Measurements from ENCODE around the gene HIVEP1.

HIVEP1 gene

DNA sequence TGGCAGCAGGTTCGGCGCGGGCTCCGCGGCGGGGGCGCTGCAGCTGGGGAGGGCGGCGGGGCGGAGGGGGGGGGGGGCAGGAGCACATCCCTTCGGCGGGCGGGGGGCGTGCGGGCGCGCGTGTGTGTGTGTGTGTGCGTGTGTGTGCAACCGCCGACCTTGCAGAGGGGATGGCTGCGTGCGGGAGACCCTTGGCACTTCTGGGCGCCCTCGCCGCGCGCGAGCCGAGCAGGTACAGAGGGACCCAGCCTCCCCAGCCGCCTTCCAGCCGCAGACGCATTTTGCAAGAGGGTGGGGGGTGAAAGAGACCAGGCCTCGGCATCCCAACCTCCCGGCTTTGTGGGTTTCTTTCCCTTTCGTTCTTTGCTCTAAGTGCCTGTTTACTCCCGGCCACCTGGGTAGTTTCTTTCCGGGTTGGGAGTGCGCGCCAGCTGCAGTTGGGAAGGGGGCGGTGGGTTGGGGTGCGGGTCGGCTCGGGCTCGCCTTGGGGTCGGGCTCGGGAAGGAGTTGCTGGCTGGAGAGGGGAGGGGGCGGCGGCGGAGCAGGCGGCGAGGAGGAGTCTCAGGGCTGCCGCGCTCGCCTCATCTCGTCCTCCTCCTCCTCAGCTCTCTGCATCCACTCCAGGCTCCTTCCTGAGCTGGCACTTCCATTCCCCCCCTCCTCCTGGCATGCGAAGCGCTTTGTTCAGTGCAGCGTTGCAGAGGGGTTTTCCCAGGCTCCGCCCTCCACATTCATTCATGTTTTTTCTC is 620 bp downstream of the HIVEP1 start:
- DNase-seq (ENCODE audit: low spot score) = peak; percentile 55
- TF ChIP-seq, protein P1, sequence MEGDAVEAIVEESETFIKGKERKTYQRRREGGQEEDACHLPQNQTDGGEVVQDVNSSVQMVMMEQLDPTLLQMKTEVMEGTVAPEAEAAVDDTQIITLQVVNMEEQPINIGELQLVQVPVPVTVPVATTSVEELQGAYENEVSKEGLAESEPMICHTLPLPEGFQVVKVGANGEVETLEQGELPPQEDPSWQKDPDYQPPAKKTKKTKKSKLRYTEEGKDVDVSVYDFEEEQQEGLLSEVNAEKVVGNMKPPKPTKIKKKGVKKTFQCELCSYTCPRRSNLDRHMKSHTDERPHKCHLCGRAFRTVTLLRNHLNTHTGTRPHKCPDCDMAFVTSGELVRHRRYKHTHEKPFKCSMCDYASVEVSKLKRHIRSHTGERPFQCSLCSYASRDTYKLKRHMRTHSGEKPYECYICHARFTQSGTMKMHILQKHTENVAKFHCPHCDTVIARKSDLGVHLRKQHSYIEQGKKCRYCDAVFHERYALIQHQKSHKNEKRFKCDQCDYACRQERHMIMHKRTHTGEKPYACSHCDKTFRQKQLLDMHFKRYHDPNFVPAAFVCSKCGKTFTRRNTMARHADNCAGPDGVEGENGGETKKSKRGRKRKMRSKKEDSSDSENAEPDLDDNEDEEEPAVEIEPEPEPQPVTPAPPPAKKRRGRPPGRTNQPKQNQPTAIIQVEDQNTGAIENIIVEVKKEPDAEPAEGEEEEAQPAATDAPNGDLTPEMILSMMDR (IDR thresholded peaks at IDR 0.05; ENCODE audit: extremely low read depth, insufficient read depth, missing control alignments) = no peak
- in situ Hi-C loops (cut with MboI; ENCODE audit: low pct_unique_long_range_greater_than_20kb, low sequenced_read_pairs, unreplicated experiment) = no loop called here

DNA sequence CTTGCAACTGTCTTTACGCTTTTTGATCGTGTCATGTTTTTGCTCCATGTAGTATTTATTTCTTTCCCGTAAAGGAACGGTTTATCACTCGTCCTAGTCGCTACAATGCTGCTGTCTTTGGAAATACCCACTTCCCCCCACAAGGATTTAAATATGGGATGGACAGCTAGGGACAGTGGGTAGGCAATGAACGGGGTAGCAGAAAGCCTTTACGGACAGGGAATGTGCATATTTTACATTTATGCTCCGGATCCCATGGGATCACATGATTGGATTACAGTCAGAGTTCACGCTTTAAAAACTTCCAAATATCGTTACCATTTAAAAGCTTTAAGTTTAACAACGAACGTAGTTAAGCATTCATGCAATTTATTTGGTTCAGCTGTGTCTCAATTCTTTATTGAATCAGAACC is 1.2 kb downstream of the HIVEP1 start:
- DNase-seq (ENCODE audit: low spot score) = no peak
- in situ Hi-C loops (cut with MboI; ENCODE audit: low pct_unique_long_range_greater_than_20kb, low sequenced_read_pairs, unreplicated experiment) = no loop called here
- TF ChIP-seq, protein P1 (IDR thresholded peaks at IDR 0.05; ENCODE audit: extremely low read depth, insufficient read depth, missing control alignments) = no peak

DNA sequence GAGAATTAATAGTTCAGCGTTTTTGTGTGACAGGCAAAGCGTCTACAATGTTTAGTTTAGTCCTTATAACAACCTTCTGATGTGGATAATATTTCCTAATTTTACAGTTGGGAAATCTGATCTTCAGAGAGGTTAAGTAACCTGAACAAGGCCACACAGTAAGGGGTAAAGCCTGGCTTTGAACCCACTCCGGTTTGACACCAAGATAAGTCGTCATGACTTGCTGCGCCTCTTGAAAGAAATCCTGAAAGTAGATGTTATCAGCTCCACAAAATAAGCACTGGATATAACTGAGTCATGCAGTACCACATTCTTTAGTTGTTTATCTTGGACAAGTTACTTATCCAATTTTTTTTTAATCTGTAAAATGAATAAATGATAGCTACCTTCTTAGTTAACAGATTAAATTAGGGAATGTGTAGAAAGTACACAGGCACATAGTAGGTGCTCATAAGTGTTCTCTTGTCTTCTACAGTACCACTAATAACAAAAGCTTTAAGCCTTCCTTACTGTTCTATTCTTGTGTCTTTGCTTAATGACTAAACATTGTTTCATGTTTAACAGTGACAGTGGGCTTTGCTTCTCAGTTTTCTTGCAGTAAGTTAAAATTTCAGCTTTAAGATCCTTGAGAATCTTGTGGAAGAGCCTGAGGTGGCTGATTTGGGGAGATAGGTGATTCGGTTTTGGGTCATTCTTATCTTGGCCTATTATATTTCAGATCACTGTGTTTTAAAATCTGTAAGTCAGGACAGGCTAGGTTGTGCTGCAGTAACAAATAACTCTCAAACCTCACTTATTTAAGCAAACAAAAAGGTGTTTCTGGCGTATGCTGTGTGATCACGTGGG is 2.1 kb downstream of the HIVEP1 start:
- TF ChIP-seq, protein P1 (IDR thresholded peaks at IDR 0.05; ENCODE audit: extremely low read depth, insufficient read depth, missing control alignments) = no peak
- in situ Hi-C loops (cut with MboI; ENCODE audit: low pct_unique_long_range_greater_than_20kb, low sequenced_read_pairs, unreplicated experiment) = no loop called here
- DNase-seq (ENCODE audit: low spot score) = no peak

DNA sequence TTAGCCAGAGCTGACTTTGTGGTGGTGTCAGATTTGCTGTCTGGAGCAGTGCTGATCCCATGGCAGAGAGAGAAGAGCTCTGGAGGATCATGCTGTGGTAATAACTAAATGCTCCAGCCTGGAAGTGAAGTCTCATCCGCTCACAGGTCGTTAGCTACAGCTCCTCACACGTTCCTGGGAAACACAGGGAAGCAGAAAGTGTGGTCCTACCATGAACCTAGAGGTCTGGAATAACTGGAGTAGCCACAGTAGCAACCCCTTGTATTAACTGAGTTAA is 2.7 kb downstream of the HIVEP1 start:
- TF ChIP-seq, protein P1 (IDR thresholded peaks at IDR 0.05; ENCODE audit: extremely low read depth, insufficient read depth, missing control alignments) = no peak
- DNase-seq (ENCODE audit: low spot score) = no peak
- in situ Hi-C loops (cut with MboI; ENCODE audit: low pct_unique_long_range_greater_than_20kb, low sequenced_read_pairs, unreplicated experiment) = no loop called here

DNA sequence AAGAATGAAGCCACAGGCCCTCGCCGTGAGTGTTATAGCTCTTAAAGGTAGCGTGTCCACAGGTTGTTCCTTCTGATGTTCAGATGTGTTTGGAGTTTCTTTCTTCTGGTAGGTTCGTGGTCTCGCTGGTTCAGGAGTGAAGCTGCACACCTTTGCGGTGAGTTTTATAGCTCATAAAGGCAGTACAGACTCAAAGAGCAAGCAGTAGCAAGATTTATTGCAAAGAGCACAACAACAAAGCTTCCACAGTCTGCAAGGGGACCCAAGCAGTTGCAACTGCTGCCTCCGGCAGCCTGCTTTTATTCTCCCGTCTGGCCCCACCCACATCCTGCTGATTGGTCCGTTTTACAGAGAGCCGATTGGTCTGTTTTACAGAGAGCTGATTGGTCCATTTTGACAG is 5.2 kb downstream of the HIVEP1 start:
- TF ChIP-seq, protein P1 (IDR thresholded peaks at IDR 0.05; ENCODE audit: extremely low read depth, insufficient read depth, missing control alignments) = no peak
- DNase-seq (ENCODE audit: low spot score) = no peak
- in situ Hi-C loops (cut with MboI; ENCODE audit: low pct_unique_long_range_greater_than_20kb, low sequenced_read_pairs, unreplicated experiment) = no loop called here

DNA sequence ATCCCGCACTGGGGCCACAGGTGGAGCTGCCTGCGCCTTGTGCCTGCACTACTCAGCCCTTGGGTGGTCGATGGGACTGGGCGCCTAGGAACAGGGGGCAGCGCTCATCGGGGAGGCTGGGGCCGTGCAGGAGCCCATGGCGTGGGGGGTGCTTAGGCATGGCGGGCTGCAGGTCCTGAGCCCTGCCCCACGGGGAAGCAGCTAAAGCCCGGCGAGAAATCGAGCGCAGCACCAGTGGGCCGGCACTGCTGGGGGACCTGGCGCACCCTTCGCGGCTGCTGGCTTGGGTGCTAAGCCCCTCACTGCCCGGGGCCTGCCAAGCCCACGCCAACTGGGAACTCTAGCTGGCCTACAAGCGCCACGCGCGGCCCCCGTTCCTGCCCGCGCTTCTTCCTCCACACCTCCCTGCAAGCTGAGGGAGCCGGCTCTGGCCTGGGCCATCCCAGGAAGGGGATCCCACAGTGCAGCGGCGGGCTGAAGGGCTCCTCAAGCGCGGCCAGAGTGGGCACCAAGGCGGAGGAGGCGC is 5.8 kb downstream of the HIVEP1 start:
- TF ChIP-seq, protein P1 (IDR thresholded peaks at IDR 0.05; ENCODE audit: extremely low read depth, insufficient read depth, missing control alignments) = no peak
- no peak for DNase-seq (ENCODE audit: low spot score)
- in situ Hi-C loops (cut with MboI; ENCODE audit: low pct_unique_long_range_greater_than_20kb, low sequenced_read_pairs, unreplicated experiment) = no loop called here

Measured in GM13977 (cell line).